NCI-H2227 treated with DMSO at 0.1 percent for 48 hours (cell line): ENCODE results near the gene FARP2.

ENCODE experiments used
- DNase-seq: peaks from one replicate; lab custom pipeline; 2025; lab: John Stamatoyannopoulos, UW

The FARP2 gene

DNA sequence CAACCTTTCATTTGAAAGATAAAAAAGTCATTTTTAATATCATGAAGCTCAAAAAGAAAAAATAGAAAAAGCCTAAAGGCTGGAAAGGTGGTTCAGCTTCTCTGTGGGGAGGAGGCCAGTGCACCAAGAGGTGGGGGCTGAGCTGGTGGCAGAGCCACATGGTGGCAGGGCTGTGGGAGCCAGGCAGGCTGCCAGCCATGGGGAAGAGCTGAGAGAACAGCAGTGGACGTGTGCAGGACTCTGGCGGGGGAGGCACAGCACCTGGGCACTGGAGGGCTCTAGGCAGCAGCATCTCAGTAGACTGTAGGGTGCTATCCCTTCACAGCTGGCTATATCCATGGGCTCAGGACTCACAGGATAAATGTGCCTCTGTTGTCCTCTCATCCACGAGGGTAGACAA is 104.5 kb downstream of the FARP2 start:
- no peak for DNase-seq

DNA sequence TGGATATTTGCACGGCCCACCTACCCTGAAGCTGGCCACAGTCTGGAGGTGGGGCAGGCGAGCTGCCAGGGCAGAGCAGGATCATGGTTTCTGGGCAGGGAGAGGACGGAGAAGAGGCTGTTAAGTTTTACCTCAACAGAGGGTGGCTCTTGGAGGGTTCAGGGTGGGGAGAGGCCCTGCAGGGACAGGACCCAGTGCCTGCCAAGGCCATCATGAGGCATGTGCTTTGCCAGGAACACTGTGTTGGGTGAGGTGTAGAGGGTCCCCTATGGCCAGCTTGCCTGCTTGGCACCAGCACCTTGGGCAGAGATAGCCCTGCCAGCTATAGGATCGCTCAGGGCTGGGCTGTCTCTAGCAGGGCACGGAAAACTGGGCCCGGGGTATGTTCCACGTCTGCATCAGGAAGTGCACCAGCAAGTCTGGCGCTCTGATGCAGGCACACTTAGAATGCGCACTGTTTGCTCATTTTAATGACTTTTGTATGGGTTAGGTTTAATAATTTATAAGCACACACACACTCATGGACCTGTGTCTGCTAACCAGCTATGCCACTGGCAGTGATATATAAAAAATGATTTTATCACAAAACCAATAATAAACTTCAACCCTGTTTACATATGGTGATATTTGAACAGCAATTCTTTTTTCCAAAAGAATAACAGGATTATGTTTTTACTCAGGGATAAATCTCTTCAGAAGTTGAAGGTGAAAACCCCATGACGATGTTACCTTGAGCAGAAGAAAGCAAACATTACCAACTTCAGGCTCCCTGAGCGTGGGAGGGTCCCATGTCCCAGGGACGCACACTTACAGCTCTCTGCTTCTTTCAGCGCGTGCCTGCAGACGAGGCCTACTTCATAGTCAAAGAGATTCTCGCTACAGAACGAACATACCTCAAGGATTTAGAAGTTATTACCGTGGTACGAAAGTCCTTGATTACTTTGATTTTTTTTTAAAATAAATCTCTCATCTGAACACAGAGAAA is 105.9 kb downstream of the FARP2 start:
- no peak for DNase-seq

DNA sequence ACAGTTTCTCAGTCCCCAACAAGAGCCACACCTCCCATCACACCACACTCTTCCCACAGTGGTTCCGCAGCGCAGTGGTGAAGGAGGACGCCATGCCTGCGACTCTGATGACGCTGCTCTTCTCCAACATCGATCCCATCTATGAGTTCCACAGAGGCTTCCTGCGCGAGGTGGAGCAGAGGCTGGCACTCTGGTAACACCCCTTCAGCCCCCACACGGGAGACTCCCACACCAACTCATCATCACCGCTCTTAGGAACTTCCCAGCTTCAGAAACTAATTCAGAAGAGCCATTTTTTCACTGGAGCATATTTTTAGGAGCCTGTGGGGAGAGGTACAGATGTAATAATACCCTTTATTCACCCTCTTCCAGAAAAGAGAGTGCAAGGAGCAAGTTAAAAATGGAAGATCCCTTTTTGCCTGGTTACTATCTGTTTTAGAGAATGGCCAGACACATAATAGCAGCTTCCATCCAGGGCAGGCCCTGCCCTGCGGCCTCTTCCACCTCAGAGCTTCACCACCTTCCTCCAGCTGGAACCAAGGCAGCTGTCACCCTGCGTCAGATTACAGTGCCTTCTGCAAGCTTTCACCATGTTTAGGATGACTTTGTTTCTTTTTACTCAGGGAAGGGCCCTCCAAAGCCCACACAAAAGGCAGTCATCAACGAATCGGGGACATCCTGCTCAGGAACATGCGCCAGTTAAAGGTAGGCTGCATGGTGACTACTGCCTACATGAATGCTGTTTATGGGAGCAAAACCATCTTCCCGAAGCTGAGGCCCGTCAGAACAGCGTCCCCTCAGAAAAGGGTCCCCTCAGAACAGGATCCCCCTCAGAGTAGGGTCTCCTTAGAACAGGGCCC is 107.4 kb downstream of the FARP2 start:
- no peak for DNase-seq

DNA sequence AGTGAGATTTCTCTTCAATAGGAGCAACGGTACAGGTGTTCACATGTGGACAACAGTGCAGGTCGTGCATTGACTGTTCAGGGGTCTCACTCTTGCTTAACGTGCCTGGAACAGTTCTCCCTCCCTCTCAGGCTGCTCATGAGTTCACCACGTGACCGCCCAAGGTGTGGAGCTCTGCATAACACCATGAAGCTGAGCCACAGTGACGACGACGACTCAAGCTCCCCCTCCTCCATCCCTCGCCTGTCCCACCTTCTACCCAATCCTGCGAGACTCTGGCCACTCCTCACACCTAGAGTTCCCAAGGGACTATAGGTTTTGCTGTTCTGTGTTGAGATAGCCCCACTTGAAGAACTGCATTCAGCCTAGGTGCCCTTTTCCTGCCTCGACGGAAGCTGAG is 109.5 kb downstream of the FARP2 start:
- DNase-seq: no peak

DNA sequence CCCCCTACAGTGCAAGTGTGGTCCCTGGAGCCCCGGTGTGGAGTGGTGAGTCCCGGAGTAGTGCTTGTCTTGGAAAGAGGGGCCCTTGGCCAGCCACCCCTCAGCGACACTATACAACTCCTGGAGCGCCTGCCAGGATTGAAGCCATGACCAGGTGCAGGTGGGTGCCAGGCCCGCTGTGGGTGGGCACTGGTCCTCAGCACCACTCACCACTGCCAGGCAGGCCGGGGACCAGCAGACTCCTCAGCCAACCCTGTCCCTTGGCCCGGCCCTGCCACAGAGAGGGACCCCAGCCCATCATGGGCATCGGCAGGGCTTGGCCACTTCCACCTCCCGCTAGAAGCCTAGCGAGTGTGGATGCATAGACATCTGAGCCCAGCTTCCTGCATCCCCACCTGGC is 110.1 kb downstream of the FARP2 start:
- no peak for DNase-seq

DNA sequence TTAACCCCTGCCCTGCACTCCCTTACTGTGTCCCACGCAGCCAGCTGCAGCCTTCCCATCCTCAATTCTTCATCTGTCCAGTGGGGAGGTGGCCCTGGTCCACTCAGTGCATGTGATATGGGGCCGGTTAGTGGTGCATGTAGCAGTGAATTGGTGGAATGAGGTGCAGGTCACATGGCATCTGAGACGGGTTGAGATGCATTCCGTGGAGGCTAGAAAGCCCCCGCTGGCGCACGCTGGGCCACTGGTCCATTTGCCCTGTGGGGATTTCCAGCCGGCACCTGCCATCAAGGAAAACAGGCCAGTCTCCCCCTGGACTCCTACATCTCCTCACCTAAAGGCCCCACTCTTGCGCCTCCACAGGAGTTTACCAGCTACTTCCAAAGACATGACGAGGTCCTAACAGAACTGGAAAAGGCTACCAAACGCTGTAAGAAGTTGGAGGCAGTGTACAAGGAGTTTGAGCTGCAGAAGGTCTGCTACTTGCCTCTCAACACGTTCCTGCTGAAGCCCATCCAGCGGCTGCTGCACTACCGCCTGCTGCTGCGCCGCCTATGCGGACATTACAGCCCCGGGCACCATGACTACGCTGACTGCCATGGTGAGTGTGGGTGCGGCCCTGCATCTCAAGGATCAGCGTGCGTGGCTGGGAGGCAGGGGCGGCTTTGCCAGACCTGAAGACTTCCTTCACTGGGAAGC is 111.8 kb downstream of the FARP2 start:
- no peak for DNase-seq

DNA sequence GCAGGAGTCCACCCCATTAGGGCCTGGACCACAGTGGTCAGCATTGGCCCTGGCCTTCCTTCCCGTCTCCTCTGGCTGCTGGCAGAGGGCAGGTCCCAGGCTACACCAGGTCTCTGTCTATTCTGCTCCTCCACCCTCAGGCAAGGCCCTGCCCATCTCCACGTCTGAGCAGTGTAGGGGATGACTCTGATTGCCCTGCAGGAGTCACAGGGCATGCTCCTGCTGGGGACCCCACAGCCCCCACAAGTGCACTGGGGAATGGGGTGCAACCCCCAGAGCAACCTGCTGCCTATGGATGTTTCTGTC is 112.3 kb downstream of the FARP2 start:
- DNase-seq: no peak

DNA sequence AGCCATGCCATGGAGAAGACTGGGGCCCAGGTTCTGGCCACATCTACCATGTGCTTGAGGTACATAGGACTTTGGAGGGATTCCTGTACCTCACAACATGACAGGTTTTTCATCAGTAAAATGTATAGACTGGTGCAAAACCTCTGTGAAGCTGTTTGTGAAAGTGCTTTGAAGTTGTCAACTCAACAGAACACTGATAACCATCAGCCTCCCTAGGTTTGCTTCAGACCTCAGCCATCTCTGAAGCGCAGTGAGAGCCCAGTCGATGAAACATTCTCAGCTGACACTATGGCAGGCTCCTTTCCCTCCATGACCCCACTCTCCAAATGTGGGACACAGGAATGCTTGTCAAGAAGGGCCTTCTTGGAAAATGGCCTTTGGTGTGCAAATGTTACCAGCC is 113.7 kb downstream of the FARP2 start:
- no peak for DNase-seq

DNA sequence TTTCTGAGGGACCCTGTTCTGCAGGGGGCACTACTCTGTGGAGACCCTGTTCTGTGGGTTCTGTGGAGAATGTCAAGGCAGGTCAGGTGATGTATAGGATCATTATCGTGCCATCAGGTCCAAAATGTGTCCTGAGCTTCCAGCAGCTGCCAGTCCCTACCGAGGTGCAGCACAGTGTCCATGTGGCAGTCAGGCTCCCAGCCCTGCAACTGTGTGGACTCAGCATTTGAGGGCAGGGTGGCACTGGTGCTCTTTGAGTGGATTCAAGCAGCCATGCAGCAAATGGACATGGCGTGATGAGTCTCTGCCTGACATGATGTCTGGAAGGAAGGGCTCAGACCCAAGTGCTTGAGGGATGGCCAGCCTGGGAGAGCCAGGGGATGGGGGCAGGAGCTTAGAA is 117.3 kb downstream of the FARP2 start:
- no peak for DNase-seq

DNA sequence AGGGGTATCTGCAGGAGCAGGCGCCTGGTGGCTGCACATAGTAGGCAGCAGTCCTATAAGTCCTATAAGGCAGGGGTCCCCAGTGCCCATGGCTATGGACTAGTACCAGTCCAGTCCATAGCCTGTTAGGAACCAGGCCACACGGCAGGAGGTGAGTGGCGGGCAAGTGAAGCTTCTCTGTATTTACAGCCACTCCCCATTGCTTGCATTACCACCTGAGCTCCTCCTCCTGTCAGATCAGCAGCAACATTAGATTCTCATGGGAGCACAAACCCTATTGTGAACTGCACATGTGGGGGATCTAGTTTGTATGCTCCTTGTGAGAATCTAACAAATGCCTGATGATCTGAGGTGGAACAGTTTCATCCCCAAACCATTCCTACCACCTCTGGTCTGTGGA is 119.2 kb downstream of the FARP2 start:
- no peak for DNase-seq

DNA sequence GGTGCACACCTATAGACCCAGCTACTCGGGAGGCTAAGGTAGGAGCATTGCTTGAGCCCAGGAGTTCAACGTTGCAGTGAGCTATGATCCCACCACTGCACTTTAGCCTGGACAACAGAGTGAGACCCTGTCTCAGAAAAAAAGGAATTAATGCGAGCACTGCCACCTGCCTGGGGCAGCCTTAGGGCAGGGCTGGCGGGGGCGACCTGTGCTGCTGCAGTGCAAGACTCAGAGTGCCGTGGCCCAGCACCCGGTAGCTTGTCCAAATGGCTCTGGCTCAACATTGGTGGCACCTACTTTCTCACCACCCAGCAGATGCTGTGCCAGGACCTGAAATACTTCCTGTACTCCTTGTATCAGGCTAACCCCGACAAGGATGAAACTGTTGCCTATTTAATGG is 122.1 kb downstream of the FARP2 start:
- no peak for DNase-seq

DNA sequence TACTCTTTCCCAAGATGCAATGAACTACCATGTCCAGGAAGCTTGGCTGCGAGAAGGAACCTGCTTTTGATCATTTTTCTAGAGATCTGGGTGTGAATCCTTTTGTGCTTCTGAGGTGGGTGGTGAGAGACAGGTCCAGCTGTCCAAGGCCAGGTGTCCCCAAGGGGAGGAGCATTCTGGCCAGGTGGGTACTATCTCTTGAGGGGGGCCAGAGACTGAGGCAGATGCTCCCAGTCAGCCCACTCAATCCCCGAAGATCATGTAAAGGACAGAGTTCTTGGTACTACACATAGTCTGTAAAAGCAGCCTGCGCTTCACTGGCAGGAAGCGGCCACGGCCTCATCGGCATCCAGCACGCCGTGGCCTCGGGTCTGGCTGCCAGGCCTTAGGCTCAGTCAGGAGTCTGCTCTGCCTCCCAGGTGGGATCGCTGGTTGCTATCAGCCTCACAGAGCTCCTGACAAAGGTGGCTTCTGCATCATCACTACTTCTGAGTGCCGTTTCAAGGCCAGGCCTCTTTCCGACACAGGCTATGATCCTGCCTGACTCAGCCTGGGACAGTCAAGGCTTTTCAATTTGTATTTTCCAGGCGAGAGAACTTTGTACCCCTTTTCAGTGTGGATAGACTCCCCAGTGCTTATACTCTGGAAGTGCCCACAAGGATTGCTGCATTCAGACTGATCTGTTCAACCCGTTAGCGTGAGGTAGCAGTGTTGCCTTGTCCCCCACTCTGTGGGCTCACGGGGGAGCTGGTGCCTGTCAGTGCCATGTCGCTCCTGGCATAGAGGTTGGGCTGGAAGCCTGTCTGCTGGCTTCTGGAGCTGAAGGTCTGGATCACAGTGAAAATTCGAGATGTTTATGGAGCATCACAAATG is 123.2 kb downstream of the FARP2 start:
- DNase-seq: no peak

DNA sequence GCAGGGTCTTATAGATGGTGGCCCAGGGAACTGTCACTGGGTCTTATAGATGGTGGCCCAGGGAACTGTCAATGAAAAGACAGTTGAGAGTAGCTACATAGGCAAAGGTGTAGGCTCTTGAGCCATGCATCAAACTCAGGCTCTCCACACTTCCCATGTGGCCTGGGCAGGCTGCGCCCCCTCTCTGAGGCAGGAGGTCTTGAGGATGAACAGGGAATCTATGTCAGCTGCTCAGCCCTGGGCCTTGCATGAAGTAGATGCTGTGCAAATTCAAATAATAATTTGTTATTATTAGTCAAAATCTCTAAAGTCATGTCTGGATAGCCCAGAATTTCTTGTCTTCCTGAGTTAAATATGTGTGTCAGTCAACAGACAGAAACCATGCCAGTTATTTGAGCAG is 125.6 kb downstream of the FARP2 start:
- no peak for DNase-seq

DNA sequence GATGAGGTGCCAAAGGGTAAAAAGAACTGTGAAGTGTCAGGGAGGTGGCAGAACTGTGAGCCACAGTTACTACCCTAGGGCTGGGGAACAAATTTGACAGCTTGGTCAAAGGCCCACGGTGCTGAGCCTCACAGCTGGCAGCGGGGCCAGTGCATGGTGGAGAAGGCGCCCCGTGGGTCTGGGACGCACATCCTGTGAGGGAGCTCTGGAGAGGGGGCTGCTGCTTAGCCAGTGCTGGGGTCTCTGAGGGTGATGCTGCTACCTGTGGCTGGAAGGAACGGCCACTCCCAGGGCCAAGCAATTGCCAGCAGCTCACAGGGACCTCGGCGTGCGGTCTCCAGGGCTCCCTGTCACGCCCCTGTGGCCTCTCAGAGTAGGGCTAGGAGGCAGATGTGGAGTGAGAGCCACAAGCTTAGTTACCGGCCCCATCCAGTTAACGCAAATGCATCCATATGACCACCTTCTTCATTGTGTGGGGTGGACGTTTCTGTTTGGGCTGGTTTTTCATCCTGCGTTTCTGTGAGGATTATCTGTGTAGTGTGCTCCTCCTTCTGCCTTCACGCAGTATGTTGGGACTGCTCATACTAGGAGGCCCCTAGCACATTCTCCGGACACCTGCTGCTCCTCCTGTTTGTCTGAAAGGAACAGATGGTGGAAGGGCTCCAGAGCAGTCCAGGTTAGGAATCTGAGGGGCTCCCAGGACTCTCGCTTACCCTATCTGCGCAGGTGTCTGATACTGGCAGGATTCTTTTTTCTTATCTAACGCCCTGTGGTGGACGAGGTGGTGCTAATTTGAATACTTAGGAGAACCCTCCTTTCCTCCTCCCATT is 126.3 kb downstream of the FARP2 start:
- no peak for DNase-seq

DNA sequence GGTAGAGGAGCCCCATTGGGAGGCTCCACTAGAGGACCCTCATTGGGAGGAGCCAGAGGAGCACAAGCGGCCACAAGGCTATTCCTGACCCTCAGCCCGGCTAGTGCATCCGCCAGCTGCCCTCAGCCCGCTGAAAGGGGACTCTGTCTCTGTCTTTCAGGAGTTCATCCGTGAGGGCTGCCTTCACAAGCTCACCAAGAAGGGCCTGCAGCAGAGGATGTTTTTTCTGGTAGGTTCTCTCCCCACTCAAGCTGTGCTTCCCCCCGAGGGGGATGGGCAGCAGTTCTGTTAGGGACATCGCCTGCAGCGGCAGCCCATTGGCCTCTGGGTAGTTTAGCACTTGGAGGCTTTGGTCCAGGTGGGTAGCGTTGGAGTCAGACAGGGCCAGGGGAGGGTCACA is 127.2 kb downstream of the FARP2 start:
- DNase-seq: no peak

DNA sequence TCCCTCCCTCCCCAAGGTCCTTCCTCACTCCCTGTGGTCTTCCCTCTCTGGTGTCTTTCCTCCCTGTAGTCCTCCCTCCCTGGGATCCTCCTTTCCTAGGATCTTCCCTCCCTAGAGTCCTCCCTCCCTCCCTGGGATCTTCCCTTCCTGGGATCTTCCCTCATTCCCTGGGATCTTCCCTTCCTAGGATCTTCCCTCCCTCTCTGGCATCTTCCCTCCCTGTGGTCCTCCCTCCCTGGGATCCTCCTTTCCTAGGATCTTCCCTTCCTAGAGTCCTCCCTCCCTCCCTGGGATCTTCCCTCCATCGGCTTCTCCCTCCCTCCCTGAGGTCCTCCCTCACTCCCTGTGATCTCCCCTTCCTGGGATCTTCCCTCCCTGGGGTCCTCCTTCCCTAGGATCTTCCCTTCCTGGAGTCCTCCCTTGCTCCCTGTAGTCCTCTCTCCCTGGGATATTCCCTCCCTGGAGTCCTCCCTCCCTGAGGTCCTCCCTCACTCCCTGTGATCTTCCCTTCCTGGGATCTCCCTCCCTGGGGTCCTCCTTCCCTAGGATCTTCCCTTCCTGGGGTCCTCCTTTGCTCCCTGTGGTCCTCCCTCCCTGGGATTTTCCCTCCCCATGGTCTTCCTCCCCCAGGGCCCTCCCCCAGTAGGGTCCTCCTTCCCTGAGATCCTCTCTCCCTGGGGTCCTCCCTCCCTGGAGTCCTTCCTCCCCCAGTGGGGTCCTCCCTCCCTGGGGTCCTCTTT is 129.3 kb downstream of the FARP2 start:
- DNase-seq: no peak

DNA sequence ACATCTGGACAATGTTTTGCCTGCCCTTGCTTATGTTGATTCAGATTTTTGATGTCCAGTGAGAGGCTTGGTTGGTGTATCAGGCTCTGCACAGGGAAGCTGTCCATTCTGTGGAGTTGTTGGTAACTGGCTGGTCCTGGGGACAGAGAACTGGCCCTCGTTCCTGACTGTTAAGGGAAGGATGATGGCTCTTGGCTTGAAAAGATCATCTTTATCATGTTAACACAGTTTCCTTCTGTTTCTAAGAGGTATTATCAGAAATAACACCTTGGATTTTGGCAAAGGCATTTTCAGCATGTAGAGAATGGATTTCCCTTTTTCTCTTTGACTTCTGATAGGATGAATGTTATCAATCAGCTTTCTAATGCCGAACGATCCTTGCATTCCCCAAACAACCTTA is 133.0 kb downstream of the FARP2 start:
- no peak for DNase-seq

DNA sequence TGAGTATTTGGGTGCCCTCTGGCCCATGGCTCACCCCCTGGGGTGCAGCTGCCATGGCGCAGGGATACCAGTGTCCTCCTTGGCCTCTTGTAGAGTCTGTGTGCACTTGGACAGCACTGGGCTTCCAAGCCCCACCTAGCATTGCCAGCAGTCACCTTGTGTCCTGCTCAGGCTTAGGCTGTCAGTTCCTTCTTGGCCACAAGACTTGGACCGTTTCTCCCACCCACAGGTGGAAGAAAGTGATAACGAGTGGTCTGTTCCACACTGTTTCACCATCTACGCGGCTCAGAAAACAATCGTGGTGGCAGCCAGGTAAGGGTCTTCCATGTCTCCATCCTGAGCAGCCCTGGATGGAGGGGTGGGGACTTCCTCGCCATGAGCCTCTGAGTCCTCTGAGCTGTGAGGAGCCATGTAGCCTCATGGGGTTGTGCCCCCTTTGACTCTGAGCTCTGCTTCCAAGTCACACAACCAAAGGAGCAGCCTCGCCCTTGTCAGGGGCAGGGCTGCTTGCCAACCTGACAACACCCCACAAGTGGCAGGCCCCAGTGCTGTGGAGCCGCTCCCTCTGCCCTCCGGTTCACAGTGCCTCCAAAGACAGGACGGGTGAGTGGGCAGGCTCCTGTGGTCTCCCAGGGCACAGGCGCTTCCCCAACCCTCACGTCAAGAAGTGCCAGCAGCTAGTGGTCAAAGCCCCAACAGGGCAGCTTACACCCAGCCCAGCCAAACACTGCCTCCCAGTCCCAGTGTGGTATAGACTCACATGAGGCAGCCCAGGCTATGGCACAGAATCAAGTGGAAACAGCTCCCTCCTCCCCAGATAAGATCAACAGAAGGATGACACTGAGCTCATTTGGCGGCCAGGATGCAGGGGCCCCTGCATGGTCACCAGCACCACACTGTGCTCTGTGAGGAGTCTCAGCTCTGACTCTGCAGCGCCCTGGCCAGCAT is 133.9 kb downstream of the FARP2 start:
- no peak for DNase-seq
